Liver (tissue), 9 donors: ENCODE results near the gene EML4. TPM values are rescaled to one million over a fixed set of nuclear protein-coding genes. Genes with fewer than 3 reads are reported as not detected.
"Not testable (repeated sequence)": the region's sequence is repeated elsewhere in the genome, so short reads cannot be mapped to it uniquely, and the experiment has no call there.

ENCODE experiments used
- DNase-seq: peaks from one replicate; pipeline ENCODE4 v3.0.0-alpha.2; 2017; ENCODE audit warnings: low spot score
- H3K27ac ChIP-seq, 2 donors: one replicate each; pipeline ENCODE4 v1.7.0; 2013; ENCODE audit warnings: inconsistent platforms in 2 of 2, low read length in 2 of 2, control low read depth in 1 of 2, low read depth in 1 of 2, mild to moderate bottlenecking in 1 of 2
- H3K27me3 ChIP-seq, 4 donors: one replicate each; pipeline versions ENCODE4 v1.6.1 to v1.7.0; 2013; ENCODE audit warnings: low read length in 3 of 4, inconsistent platforms in 1 of 4, mild to moderate bottlenecking in 1 of 4, moderate library complexity in 1 of 4; ENCODE audit not compliant: control insufficient read depth in 4 of 4, insufficient read depth in 4 of 4
- H3K36me3 ChIP-seq, 4 donors: one replicate each; pipeline versions ENCODE4 v1.6.1 to v1.7.0; 2013; ENCODE audit warnings: low read length in 3 of 4, mild to moderate bottlenecking in 3 of 4, low read depth in 1 of 4, moderate library complexity in 1 of 4; ENCODE audit not compliant: control insufficient read depth in 4 of 4, insufficient read depth in 3 of 4
- H3K4me1 ChIP-seq, 4 donors: one replicate each; pipeline versions ENCODE4 v1.6.1 to v1.7.0; 2013; ENCODE audit warnings: low read length in 3 of 4, mild to moderate bottlenecking in 3 of 4, moderate library complexity in 1 of 4; ENCODE audit not compliant: control insufficient read depth in 4 of 4, insufficient read depth in 4 of 4
- H3K4me3 ChIP-seq, 3 donors: one replicate each; pipeline versions ENCODE4 v1.6.1 to v1.7.0; 2013; ENCODE audit warnings: low read length in 3 of 3, control low read depth in 1 of 3, low read depth in 1 of 3, mild to moderate bottlenecking in 1 of 3
- H3K9ac ChIP-seq, 2 donors: one replicate each; pipeline ENCODE4 v1.7.0; 2013; ENCODE audit warnings: low read length in 2 of 2, mild to moderate bottlenecking in 2 of 2, moderate library complexity in 2 of 2, control low read depth in 1 of 2, low read depth in 1 of 2
- H3K9me3 ChIP-seq, 4 donors: one replicate each; pipeline versions ENCODE4 v1.6.1 to v1.7.0; 2013; ENCODE audit warnings: low read length in 3 of 4; ENCODE audit not compliant: control insufficient read depth in 4 of 4
- ATF3 ChIP-seq: IDR thresholded peaks from 2 replicates; pipeline ENCODE4 v1.6.1; 2016; ENCODE audit warnings: antibody characterized with exemption
- FOXA1 ChIP-seq: IDR thresholded peaks from 2 replicates; pipeline ENCODE4 v1.6.1; 2016; ENCODE audit warnings: antibody characterized with exemption
- FOXA2 ChIP-seq: IDR thresholded peaks from 2 replicates; pipeline ENCODE4 v1.6.1; 2016; ENCODE audit warnings: antibody characterized with exemption
- HNF4G ChIP-seq: IDR thresholded peaks from 2 replicates; pipeline ENCODE4 v1.6.1; 2016; ENCODE audit warnings: antibody characterized with exemption
- JUND ChIP-seq, 2 donors: IDR thresholded peaks; 2 replicates each; pipeline ENCODE4 v1.6.1; 2016; ENCODE audit warnings: antibody characterized with exemption in 2 of 2
- MAX ChIP-seq: IDR thresholded peaks from 2 replicates; pipeline ENCODE4 v1.6.1; 2016; ENCODE audit warnings: antibody characterized with exemption
- NR2F2 ChIP-seq: IDR thresholded peaks from 2 replicates; pipeline ENCODE4 v1.6.1; 2016; ENCODE audit warnings: antibody characterized with exemption
- RAD21 ChIP-seq, 2 donors: IDR thresholded peaks; 2 replicates each; pipeline ENCODE4 v1.6.1; 2016; ENCODE audit warnings: antibody characterized with exemption in 2 of 2, mild to moderate bottlenecking in 2 of 2
- SP1 ChIP-seq: IDR thresholded peaks from 2 replicates; pipeline ENCODE4 v1.6.1; 2018; ENCODE audit warnings: antibody characterized with exemption, mild to moderate bottlenecking
- YY1 ChIP-seq: IDR thresholded peaks from 2 replicates; pipeline ENCODE4 v1.6.1; 2016; ENCODE audit warnings: antibody characterized with exemption, mild to moderate bottlenecking
- ZBTB33 ChIP-seq: IDR thresholded peaks from 2 replicates; pipeline ENCODE4 v1.6.1; 2016; ENCODE audit warnings: antibody characterized with exemption
- WGBS: extraction: QIAGEN DNeasy Blood & Tissue Kit; methylation state at CpG from one replicate; pipeline ENCODE4 v1.1.7; 2013; 5-methylcytosine and 5-hydroxymethylcytosine counted together
- polyA plus RNA-seq, 2 donors: library from polyadenylated mRNA; stranded (reverse) in 1 of 2; unstranded in 1 of 2; fragments of 200-250 nt in 1 of 2; fragments of >200 nt in 1 of 2; fragmentation: Nextera tagmentation in 1 of 2; extraction: Ambion mirVana in 1 of 2; gene quantifications; one replicate each; pipeline versions ENCODE4 v1.2.1 to v1.2.3, GENCODE V29; 2013 to 2015
- total RNA-seq, 2 donors: library from RNA; depleted of rRNA; stranded (reverse); fragments of >200 nt; gene quantifications; one replicate each; pipeline ENCODE4 v1.2.3, GENCODE V29; 2014
- donor health status: healthy.
- donor health status: healthy.
- donor health status: healthy.
- donor health status: healthy.
- donor health status: healthy.

The EML4 gene
- total and polyA plus RNA-seq, 4 donors: 12.8 to 49.6 (median 34.8) TPM

- Histone ChIP-seq H3K9me3 (no peaks in the 10 kb centered on the region), H3K4me1 (no peaks in the 10 kb centered on the region), H3K9ac (no peak overlapping the region), H3K36me3 (peaks cover 4 to 57% (median 46%) of the 10 kb centered on the region in 4 donors), H3K27me3 (no peaks in the 10 kb centered on the region), H3K4me3 (no peak overlapping the region), H3K27ac (no peak overlapping the region)
- no peak for TF ChIP-seq NR2F2
- no peak for TF ChIP-seq FOXA1
- TF ChIP-seq ZBTB33: no peak
- TF ChIP-seq HNF4G: no peak
- no peak for TF ChIP-seq ATF3
- TF ChIP-seq MAX: no peak
- TF ChIP-seq JUND (IDR thresholded peaks at IDR 0.05): no peak
- TF ChIP-seq RAD21 (IDR thresholded peaks at IDR 0.05): no peak
- DNase-seq: no peak
- WGBS: 94% methylated on average over 4 of the region's 4 CpGs
Measured at GRCh38 chr2:42333579-42333978, 164.4 kb downstream of the EML4 start.

GRCh38 chr2:42334220-42334619 is 165.1 kb downstream of the EML4 start:
- TF ChIP-seq HNF4G (no peak), FOXA1 (no peak)
- Histone ChIP-seq H3K27ac (no peak overlapping the region), H3K36me3 (peaks cover 4 to 52% (median 43%) of the 10 kb centered on the region in 4 donors), H3K4me1 (no peaks in the 10 kb centered on the region), H3K27me3 (no peaks in the 10 kb centered on the region), H3K9ac (no peak overlapping the region), H3K4me3 (no peak overlapping the region), H3K9me3 (no peaks in the 10 kb centered on the region)
- WGBS: 89% methylated on average over 3 of the region's 3 CpGs
- no peak for DNase-seq

GRCh38 chr2:42334865-42335264 is 165.7 kb downstream of the EML4 start:
- H3K4me1 ChIP-seq, H3K9me3 ChIP-seq, H3K27ac ChIP-seq, DNase-seq, H3K4me3 ChIP-seq, H3K9ac ChIP-seq, H3K27me3 ChIP-seq: not testable (repeated sequence)
- H3K36me3 ChIP-seq: peaks cover 4 to 46% (median 37%) of the 10 kb centered on the region in 4 donors
- 98% methylated on average over 6 of the region's 6 CpGs for WGBS

- Histone ChIP-seq H3K4me3 (no peak overlapping the region), H3K27me3 (no peaks in the 10 kb centered on the region), H3K27ac (no peak overlapping the region), H3K9me3 (no peaks in the 10 kb centered on the region), H3K4me1 (no peaks in the 10 kb centered on the region), H3K36me3 (peaks cover 7 to 42% (median 30%) of the 10 kb centered on the region in 4 donors), H3K9ac (no peak overlapping the region)
- 98% methylated on average over 10 of the region's 10 CpGs for WGBS
- TF ChIP-seq ATF3: no peak
- TF ChIP-seq YY1: no peak
- TF ChIP-seq MAX: no peak
- no peak for TF ChIP-seq SP1
- no peak for TF ChIP-seq NR2F2
- TF ChIP-seq FOXA2: no peak
- DNase-seq: no peak
Measured at GRCh38 chr2:42335514-42336104, 166.5 kb downstream of the EML4 start.
